HG02884 (cell line): ENCODE results near the gene ZNF285.
"Not testable (repeated sequence)": the region's sequence is repeated elsewhere in the genome, so short reads cannot be mapped to it uniquely, and the experiment has no call there.

Experiments used
- ATAC-seq: cut with Tn5 transposase; IDR thresholded peaks from one replicate; pipeline ENCODE4 v1.9.1; 2021; ENCODE audit warnings: mild to moderate bottlenecking, moderate library complexity; ENCODE audit not compliant: unreplicated experiment

Gene ZNF285

DNA sequence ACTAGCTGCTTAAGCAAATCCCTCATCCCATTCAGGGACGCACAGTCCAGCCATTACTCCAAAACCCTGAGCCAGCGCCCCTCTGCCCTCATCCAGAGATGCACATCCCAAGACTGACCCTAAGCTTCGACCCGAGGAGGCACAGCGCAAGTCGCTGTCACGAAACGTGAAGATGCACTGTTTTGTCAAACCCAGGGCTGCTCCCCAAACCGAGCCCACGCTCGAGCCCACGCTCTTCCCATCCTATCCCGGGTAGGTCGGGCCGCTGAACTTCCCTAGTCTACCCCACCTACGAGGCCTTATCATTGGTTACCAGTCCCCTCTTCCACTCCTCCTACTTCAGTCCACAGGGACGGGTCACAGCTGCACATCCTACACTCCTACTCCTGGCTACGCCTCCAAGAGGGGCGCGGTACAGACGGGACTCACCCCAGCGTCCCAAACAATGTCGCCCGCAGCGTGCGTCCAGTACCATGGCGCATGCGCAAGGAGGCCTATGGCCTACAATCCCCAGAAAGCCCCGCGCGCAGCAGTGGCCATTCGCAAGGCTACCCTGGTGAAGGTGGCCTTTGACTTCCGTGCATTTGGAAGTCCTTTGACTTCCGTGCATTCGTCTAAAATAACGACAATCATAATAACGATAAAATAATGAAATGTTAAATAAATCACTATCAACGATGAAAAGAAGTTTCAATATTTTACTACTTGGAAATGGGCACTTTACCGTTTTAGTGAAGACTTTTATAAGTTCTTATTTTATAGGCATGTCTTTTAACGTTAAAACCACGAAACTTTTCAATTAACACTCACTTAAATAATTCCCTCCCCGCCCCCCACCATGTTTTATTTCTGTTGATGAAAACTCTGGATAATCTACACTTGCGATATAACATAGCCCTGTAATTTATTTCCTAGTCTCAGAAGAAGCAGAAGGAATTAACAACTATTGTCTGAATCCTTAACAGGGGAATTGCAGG, at the start of gene ZNF285:
Gene ZNF285 (minus strand): TSS at position 470 of the 977 bp plus-strand sequence. CDS start 4,395 bp downstream, outside the sequence.
- ATAC-seq = no peak

DNA sequence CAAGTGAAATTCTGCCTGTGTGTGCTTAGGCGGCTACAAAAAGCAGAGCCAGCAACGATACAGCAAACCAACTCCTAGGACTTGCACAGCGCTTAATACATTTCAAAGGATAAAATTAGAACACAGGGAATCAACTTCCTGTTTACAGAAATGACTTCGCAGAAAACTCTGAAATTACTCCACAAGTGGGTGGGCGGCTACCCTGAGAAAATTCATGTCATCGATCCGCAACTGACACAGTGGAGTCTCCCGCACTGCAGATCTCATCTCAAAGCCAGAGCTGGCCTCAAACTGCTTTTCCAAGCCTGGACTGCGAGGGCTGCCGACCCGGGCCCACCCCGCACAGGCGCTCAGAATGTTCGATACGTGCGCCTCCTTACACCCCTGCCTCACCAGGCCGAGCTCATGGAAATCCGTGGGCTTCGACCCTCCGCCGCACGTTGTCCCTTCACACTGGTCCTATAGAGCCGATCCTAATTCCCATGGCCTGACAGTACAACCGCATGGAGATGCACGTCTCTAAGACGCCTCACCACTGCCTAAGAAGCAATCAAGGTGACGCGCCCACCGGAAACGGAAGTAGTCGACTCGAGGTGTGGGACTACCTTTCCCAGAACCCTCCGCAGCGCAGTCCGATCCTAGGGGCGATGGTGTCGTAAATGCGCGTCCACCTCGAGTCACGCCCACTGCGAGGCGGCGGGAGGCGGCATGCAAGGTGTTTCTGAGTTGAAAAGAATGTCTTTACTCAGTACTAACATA, 46.7 kb upstream of the ZNF285 start, which contains the start of gene ZNF229:
Gene ZNF229 (minus strand): TSS at position 557 of the 759 bp plus-strand sequence. CDS start 5,625 bp downstream, outside the sequence.
- ATAC-seq = no peak

DNA sequence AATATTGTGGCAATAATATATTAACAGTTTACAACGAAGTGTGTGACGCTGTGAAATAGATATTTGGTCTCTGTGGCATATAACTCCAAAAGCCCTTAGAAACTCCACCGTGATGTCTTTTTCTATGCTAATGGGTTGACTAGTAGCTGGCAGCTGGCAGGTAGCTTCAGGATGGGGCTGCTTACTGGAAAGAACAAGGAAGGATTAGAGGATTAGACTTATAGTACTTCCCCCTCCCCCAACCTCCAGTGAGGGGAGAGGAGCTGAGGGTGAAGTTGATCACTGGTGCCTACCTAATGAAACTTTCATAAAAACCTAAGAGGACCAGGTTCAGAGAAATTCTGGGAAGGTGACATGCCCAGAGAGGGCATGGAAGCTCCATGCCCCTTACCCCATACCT, 37.0 kb upstream of the ZNF285 start:
- ATAC-seq = no peak

DNA sequence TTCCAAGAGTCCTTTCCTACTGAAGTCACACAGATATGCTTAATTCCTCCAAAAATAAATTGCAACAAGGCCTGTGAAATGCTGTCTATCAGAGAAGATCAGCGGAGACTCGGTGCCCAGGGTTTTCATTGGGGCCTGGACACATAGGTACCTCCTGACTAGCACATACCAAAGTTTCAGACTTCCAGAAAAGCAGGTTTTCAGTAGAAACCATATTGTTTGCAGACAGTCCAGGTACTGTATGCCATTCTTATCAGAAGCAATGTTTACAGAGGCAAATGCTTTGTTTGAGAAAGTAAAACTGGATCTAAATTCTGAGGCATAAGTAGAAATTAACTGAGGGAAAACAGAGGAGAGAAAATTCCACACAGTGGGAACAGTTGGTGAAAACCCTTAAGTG, 34.0 kb upstream of the ZNF285 start:
- ATAC-seq = no peak

DNA sequence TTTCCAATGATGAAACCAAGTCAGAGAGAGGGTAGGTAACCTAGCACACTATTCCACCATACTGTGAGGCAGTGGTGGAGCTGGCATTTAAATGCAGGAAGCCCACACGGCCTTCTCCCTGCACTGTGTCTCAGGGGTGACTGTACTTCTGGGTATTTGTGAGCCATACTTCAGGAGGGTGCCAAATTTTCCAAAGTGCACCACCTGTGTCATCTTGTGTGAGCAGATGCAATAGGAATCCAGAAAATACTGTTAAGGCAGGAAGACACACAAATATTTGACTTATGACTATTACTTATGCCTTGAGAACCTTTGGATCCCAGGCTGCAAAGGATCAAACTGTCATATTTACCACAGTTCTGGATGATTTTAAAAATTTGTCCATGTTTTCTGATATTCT, 29.5 kb upstream of the ZNF285 start:
- ATAC-seq = no peak

DNA sequence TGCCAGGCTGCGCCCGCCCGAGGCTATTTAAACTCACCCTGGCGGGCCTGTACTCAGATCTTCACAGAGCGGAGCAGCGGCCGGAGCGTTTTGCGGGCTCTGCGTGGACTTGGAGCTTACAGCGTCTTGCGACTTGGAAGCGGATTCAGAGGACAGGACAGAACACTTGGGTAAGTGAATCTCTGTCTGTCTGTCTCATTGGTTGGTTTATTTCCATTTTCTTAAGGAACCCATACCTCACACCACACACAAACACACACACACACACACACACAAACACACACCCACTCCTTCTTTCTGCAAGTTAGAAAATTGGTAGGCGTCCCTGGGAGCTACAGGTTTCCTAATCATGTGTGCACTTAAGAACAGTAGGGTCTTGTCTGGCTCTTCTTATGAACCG, 14.1 kb upstream of the ZNF285 start:
- not testable (repeated sequence) for ATAC-seq

DNA sequence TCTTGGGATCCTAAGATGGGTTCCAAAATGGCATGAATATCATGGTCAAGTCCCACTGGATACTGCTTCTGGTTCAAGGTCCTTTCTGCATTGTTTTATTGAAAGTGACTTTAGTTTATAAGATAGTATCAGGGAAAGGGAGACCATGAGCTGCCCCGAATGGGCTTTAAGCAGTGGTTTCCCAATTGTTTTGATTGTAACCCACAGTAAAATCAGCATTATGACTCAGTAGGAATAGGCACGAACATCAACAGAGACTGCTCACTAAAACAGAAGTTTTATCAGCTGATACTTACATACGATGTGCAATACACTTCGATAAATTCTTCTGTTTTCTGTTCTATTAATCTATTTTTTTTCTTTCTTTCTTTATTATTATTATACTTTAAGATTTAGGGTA, 12.1 kb downstream of the ZNF285 start:
- not testable (repeated sequence) for ATAC-seq

DNA sequence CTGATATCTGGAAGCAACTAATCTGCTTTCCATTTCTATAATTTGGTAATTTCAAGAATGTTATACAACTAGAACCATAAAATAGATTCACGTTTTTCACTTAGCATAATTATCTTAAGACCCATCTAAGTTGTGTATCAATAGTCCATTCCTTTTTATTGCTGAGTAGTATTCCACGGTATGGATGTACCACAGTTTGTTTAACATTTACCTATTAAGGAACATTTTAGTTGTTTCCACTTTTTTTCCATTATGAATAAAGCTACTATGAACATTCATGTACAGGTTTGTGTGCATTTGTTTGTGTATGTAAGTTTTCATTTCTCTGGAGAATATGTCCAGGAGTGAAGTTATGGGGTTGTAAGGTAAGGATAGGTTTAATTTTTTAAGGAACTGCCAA, 26.6 kb downstream of the ZNF285 start:
- ATAC-seq = no peak

DNA sequence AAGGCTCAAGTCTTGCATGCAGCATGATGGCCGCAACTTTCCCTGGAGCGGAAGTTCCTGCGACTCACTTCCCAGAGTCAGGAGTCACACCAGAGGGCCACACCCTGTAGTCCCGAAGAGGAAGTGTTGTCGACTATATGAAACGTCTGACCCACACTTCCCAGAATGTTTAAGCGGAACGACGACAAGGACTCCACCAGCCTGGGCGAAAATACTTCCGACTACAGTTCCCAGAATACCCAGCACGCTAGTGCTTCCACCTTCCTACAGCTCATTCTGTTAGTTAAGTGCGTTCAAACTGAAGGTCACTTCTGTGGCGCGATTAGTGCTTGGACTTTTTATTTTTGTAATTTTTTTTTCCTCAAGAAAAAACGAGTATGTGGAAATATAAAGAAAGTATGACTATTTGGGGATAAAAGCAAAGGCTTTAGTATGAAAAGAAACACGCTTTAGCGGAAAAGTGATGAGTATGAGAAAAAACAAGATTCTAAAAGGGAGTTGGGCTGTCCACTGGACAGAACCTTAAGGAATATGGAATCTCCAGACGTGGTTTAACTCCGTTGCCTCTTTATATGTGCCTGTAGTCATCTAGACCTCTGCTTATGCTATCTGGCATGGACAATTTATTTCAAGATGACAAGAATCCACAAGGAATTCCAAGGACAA, 29.5 kb downstream of the ZNF285 start:
- ATAC-seq = no peak

DNA sequence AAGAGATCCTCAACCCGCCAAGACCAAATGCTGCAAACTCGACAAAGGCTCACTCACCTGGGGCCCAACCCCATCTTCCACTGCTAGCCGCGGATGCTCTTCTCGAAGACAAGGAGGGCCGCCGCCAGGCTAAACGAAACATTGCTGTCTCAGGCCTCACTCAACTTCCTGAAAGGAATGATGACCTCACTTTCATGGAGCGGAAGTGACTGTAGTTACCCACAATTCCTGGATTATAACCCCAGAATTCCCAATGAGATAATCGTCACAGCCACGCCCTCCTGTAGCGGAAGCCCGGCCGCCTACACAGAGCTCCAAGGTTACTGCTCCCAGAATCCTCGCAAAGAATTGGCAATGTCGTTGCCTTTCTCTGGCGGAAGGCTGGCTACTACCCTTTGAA, 34.4 kb downstream of the ZNF285 start:
- ATAC-seq = no peak

DNA sequence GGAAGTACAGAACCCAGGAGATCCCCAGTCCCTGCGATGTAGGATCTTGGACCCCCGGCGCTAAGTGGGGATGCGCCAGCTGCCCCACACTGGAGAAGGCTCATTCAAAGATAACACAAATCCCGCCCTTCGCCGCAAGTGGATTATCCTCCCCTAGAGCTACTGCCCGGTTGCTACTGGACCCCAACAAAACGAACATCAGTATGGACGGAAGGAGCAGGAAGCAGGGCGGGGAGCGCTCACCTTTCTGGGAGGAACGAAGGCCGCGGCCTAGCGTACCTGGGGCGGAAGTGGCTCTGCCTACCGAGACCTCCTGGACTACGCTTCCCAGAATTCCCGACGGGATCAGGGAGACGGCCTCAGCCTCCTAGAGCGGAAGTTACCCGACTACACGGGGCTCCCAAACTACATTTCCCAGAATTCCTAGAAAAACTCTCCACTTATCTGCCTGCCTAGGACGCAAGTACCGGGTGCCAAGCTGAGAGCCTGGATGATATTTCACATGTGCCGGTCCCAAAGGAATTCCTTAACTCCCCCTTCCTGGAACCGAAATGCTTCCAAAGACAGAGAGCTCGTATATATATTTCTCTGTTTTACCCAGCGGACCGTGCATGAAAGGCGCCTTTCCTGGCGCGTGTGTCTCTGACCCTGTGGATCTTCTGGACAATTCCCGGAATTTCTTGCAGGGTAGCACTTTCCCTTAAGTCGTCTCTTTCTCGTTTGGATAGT, 44.9 kb downstream of the ZNF285 start, which contains the start of gene ZNF112:
Gene ZNF112 (minus strand): TSS at position 298 of the 729 bp plus-strand sequence. CDS start 16,141 bp downstream, outside the sequence.
- ATAC-seq = no peak

DNA sequence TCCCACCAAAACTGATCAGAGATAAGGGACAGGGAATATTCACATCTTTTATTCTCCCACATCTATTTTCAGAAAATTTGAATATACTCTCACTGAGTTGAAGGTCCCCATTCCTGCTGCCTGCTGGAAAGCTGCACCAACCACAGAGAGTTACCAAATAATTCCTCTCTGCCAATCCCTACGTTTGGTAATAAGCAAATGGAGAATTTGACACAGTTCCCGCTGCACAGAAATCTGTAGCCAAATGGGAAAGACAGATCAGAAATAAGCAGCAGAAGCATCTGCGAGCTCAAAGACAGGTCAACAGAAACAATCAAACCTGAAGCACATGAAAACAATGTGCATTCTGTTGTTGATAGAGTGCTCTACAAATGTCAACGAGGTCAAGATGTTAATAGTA, 54.9 kb downstream of the ZNF285 start:
- ATAC-seq = no peak

DNA sequence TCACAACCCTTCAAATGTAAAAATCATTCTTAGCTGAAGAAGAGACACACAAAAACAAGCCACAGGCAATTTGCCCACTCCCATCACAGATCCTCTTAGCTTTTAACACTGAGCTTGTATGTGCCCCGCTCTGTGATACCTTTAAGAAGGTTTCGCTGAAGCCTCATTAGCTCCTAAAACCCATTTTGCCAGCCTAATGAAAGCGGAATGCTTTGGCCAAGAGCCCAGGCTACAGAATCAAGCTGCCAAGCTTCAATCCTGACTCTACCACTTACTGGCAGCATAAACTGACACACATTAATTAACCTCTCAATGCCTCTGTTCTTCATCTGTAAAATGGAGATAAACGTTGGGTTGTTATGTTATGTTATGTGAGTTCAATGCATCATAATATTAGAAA, 55.4 kb downstream of the ZNF285 start:
- no peak for ATAC-seq

DNA sequence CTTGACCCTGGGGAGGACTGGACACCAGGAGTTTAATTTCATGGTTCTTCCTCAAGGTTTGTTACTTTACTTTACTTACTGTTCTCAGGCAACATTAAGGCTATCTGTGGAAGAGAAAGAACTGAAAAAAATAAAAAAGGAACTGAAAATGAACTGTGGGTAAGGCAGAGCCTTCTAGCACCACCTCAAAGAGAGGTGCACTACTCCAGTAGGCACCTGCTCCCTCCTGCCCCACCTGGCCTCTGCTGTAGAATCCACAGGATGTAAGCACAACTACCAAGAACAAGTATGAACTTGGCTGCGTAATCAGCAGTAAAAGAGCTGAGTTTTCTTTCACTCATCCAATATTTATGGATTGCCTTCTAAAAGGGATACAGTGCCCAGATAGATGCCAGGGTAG, 57.2 kb downstream of the ZNF285 start:
- no peak for ATAC-seq

DNA sequence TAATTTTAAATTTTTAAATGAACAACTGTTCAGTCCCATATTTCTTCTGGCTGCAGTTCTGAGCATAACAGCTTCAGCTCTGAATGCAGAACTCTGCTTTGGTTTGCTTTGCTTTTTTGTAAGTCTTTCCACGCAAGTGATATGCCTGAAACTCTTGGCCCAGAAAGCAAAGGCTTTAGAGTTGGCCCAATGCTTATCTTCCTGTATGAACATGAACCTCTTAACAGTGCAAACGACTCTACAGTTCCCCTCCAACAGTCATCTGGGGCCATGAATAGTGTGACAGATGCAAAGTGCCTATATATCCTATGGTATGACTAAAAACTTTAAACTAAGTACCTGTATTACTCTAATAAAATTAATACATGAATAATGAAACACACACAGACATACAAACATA, 59.6 kb downstream of the ZNF285 start:
- ATAC-seq = no peak

DNA sequence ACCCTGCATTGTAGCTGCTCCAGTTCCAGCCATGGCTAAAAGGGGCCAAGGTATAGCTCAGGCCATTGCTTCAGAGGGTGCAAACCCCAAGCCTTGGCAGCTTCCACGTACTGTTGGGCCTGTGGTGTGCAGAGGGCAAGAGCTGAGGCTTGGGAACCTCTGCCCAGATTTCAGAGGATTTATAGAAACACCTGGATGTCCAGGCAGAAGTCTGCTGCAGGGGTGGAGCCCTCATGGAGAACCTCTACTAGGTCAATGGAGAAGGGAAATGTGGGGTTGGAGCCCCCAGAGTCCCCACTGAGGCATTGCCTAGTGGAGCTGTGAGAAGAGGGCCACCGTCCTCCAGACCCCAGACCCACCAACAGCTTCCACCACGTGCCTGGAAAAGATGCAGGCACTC, 66.8 kb downstream of the ZNF285 start:
- ATAC-seq = not testable (repeated sequence)
